ENCODE measurements around the gene RBMS2. TPM values are rescaled to one million over a fixed set of nuclear protein-coding genes. Genes with fewer than 3 reads are reported as not detected.

RBMS2 gene
- total RNA-seq, 1 donor, result 1.5 TPM

- Histone ChIP-seq H3K9me3 (ENCODE audit: low read depth, low read length) (no peaks in the 10 kb centered on the region), H3K27me3 (ENCODE audit: insufficient read depth, low read length) (no peaks in the 10 kb centered on the region), H3K4me1 (ENCODE audit: insufficient read depth, low read length) (no peaks in the 10 kb centered on the region), H3K4me3 (ENCODE audit: low read length) (no peak overlapping the region)
Measured at GRCh38 chr12:56589783-56590182, 68.2 kb downstream of the RBMS2 start.

- Histone ChIP-seq H3K9me3 (ENCODE audit: low read depth, low read length) (no peaks in the 10 kb centered on the region), H3K27me3 (ENCODE audit: insufficient read depth, low read length) (no peaks in the 10 kb centered on the region), H3K4me3 (ENCODE audit: low read length) (no peak overlapping the region), H3K4me1 (ENCODE audit: insufficient read depth, low read length) (no peaks in the 10 kb centered on the region)
Measured at GRCh38 chr12:56590237-56590830, 68.7 kb downstream of the RBMS2 start.

- Histone ChIP-seq H3K27me3 (ENCODE audit: insufficient read depth, low read length) (no peaks in the 10 kb centered on the region), H3K4me3 (ENCODE audit: low read length) (no peak overlapping the region), H3K4me1 (ENCODE audit: insufficient read depth, low read length) (no peaks in the 10 kb centered on the region), H3K9me3 (ENCODE audit: low read depth, low read length) (no peaks in the 10 kb centered on the region)
Measured at GRCh38 chr12:56591126-56591525, 69.5 kb downstream of the RBMS2 start.

GRCh38 chr12:56591961-56592360 is 70.3 kb downstream of the RBMS2 start:
- H3K4me1 ChIP-seq (ENCODE audit: insufficient read depth, low read length), result no peaks in the 10 kb centered on the region
- H3K9me3 ChIP-seq (ENCODE audit: low read depth, low read length), result no peaks in the 10 kb centered on the region
- no peaks in the 10 kb centered on the region for H3K27me3 ChIP-seq (ENCODE audit: insufficient read depth, low read length)
- no peak overlapping the region for H3K4me3 ChIP-seq (ENCODE audit: low read length)

GRCh38 chr12:56593909-56594621 is 72.4 kb downstream of the RBMS2 start:
- Histone ChIP-seq H3K9me3 (ENCODE audit: low read depth, low read length) (no peaks in the 10 kb centered on the region), H3K4me3 (ENCODE audit: low read length) (no peak overlapping the region), H3K27me3 (ENCODE audit: insufficient read depth, low read length) (no peaks in the 10 kb centered on the region), H3K4me1 (ENCODE audit: insufficient read depth, low read length) (no peaks in the 10 kb centered on the region)

- Histone ChIP-seq H3K9me3 (ENCODE audit: low read depth, low read length) (no peaks in the 10 kb centered on the region), H3K4me3 (ENCODE audit: low read length) (no peak overlapping the region), H3K4me1 (ENCODE audit: insufficient read depth, low read length) (no peaks in the 10 kb centered on the region), H3K27me3 (ENCODE audit: insufficient read depth, low read length) (no peaks in the 10 kb centered on the region)
Measured at GRCh38 chr12:56596815-56597214, 75.2 kb downstream of the RBMS2 start.

GRCh38 chr12:56599041-56599440 is 77.4 kb downstream of the RBMS2 start:
- no peaks in the 10 kb centered on the region for H3K4me1 ChIP-seq (ENCODE audit: insufficient read depth, low read length)

GRCh38 chr12:56599797-56600196 is 78.2 kb downstream of the RBMS2 start:
- H3K4me1 ChIP-seq (ENCODE audit: insufficient read depth, low read length), result no peaks in the 10 kb centered on the region
- H3K27me3 ChIP-seq (ENCODE audit: insufficient read depth, low read length), result no peaks in the 10 kb centered on the region
- no peaks in the 10 kb centered on the region for H3K9me3 ChIP-seq (ENCODE audit: low read depth, low read length)
- no peak overlapping the region for H3K4me3 ChIP-seq (ENCODE audit: low read length)

More at GRCh38 chr12:56599041-56599440, 77.4 kb downstream of the RBMS2 start:
- no peak overlapping the region for H3K4me3 ChIP-seq (ENCODE audit: low read length)
- no peaks in the 10 kb centered on the region for H3K9me3 ChIP-seq (ENCODE audit: low read depth, low read length)
- H3K27me3 ChIP-seq (ENCODE audit: insufficient read depth, low read length), result no peaks in the 10 kb centered on the region

- H3K9me3 ChIP-seq (ENCODE audit: low read depth, low read length), result no peaks in the 10 kb centered on the region
- H3K4me1 ChIP-seq (ENCODE audit: insufficient read depth, low read length), result no peaks in the 10 kb centered on the region
Measured at GRCh38 chr12:56600753-56601152, 79.1 kb downstream of the RBMS2 start.

GRCh38 chr12:56601503-56601902 is 79.9 kb downstream of the RBMS2 start:
- H3K4me3 ChIP-seq (ENCODE audit: low read length), result no peak overlapping the region
- no peaks in the 10 kb centered on the region for H3K4me1 ChIP-seq (ENCODE audit: insufficient read depth, low read length)
- H3K9me3 ChIP-seq (ENCODE audit: low read depth, low read length), result no peaks in the 10 kb centered on the region
- no peaks in the 10 kb centered on the region for H3K27me3 ChIP-seq (ENCODE audit: insufficient read depth, low read length)

More at GRCh38 chr12:56600753-56601152, 79.1 kb downstream of the RBMS2 start:
- Histone ChIP-seq H3K27me3 (ENCODE audit: insufficient read depth, low read length) (no peaks in the 10 kb centered on the region), H3K4me3 (ENCODE audit: low read length) (no peak overlapping the region)

GRCh38 chr12:56602239-56602638 is 80.6 kb downstream of the RBMS2 start:
- Histone ChIP-seq H3K4me3 (ENCODE audit: low read length) (no peak overlapping the region), H3K27me3 (ENCODE audit: insufficient read depth, low read length) (no peaks in the 10 kb centered on the region), H3K9me3 (ENCODE audit: low read depth, low read length) (no peaks in the 10 kb centered on the region), H3K4me1 (ENCODE audit: insufficient read depth, low read length) (no peaks in the 10 kb centered on the region)

- no peaks in the 10 kb centered on the region for H3K4me1 ChIP-seq (ENCODE audit: insufficient read depth, low read length)
- H3K27me3 ChIP-seq (ENCODE audit: insufficient read depth, low read length), result no peaks in the 10 kb centered on the region
- no peaks in the 10 kb centered on the region for H3K9me3 ChIP-seq (ENCODE audit: low read depth, low read length)
- H3K4me3 ChIP-seq (ENCODE audit: low read length), result no peak overlapping the region
Measured at GRCh38 chr12:56604355-56604754, 82.7 kb downstream of the RBMS2 start.

GRCh38 chr12:56614627-56615026 is 93.0 kb downstream of the RBMS2 start:
- Histone ChIP-seq H3K9me3 (ENCODE audit: low read depth, low read length) (no peaks in the 10 kb centered on the region), H3K4me1 (ENCODE audit: insufficient read depth, low read length) (no peaks in the 10 kb centered on the region), H3K4me3 (ENCODE audit: low read length) (no peak overlapping the region), H3K27me3 (ENCODE audit: insufficient read depth, low read length) (no peaks in the 10 kb centered on the region)

- Histone ChIP-seq H3K4me1 (ENCODE audit: insufficient read depth, low read length) (no peaks in the 10 kb centered on the region), H3K9me3 (ENCODE audit: low read depth, low read length) (no peaks in the 10 kb centered on the region), H3K27me3 (ENCODE audit: insufficient read depth, low read length) (no peaks in the 10 kb centered on the region), H3K4me3 (ENCODE audit: low read length) (no peak overlapping the region)
Measured at GRCh38 chr12:56616244-56616643, 94.6 kb downstream of the RBMS2 start.

GRCh38 chr12:56616925-56617324 is 95.3 kb downstream of the RBMS2 start:
- no peak overlapping the region for H3K4me3 ChIP-seq (ENCODE audit: low read length)
- no peaks in the 10 kb centered on the region for H3K9me3 ChIP-seq (ENCODE audit: low read depth, low read length)
- no peaks in the 10 kb centered on the region for H3K4me1 ChIP-seq (ENCODE audit: insufficient read depth, low read length)
- no peaks in the 10 kb centered on the region for H3K27me3 ChIP-seq (ENCODE audit: insufficient read depth, low read length)

- Histone ChIP-seq H3K9me3 (ENCODE audit: low read depth, low read length) (no peaks in the 10 kb centered on the region), H3K4me1 (ENCODE audit: insufficient read depth, low read length) (peaks cover 31% of the 10 kb centered on the region), H3K4me3 (ENCODE audit: low read length) (no peak overlapping the region), H3K27me3 (ENCODE audit: insufficient read depth, low read length) (no peaks in the 10 kb centered on the region)
Measured at GRCh38 chr12:56622535-56622934, 100.9 kb downstream of the RBMS2 start.
